Activated naive CD4-positive, alpha-beta T cell treated with anti-CD3 and anti-CD28 coated beads for 36 hours (primary cell): ENCODE measurements around the gene ZNF512. TPM values are rescaled to one million over a fixed set of nuclear protein-coding genes. Genes with fewer than 3 reads are reported as not detected.

Source experiments
- CTCF ChIA-PET: fragments of 350-600 bp; sonication (Branson Sonifier 250); formaldehyde crosslinking; loops from one replicate; lab custom pipeline; 2021; ENCODE audit warnings: antibody characterized with exemption; lab: Charles Lee
- DNase-seq: peaks from one replicate; pipeline ENCODE4 v3.0.0-alpha.2; 2020
- H3K27ac Mint-ChIP-seq: one replicate; pipeline ENCODE4 v1.8.0; 2021; ENCODE audit warnings: mild to moderate bottlenecking, mixed read lengths
- H3K27me3 Mint-ChIP-seq: one replicate; pipeline ENCODE4 v1.8.0; 2021; ENCODE audit warnings: low read depth, mixed read lengths
- H3K36me3 Mint-ChIP-seq: one replicate; pipeline ENCODE4 v1.8.0; 2021; ENCODE audit warnings: low read depth, mixed read lengths
- H3K4me1 Mint-ChIP-seq: one replicate; pipeline ENCODE4 v1.8.0; 2021; ENCODE audit warnings: low read depth, mixed read lengths
- H3K4me3 Mint-ChIP-seq: one replicate; pipeline ENCODE4 v1.8.0; 2021; ENCODE audit warnings: mild to moderate bottlenecking, moderate library complexity, mixed read lengths
- H3K9me3 Mint-ChIP-seq: one replicate; pipeline ENCODE4 v1.8.0; 2021; ENCODE audit warnings: mixed read lengths
- intact Hi-C: fragments of 100-400 bp; cut with micrococcal nuclease; formaldehyde crosslinking; loops from one replicate; pipeline ENCODE4 v1.15.1; 2023
- total RNA-seq, 2 experiments: library from RNA; stranded (reverse); gene quantifications; one replicate each; pipeline ENCODE4 v1.2.3, GENCODE V29; 2021

The ZNF512 gene
- total RNA-seq, 2 experiments from 2014 or later = 34.7 to 35.8 TPM

GRCh38 chr2:27647289-27647688, 64.4 kb downstream of the ZNF512 start:
- H3K36me3 Mint-ChIP-seq = peaks cover 8% of the 10 kb centered on the region
- no peak for DNase-seq
- no peak overlapping the region for H3K27ac Mint-ChIP-seq
- no peak overlapping the region for H3K4me3 Mint-ChIP-seq
- CTCF ChIA-PET = interaction anchor here (1.1 to 3.7 kb wide), 3 partner anchors 29 to 36 kb away, joined by 3 to 17 read pairs (median 6); no protein-coding TSS in a partner anchor
- H3K27me3 Mint-ChIP-seq = no peaks in the 10 kb centered on the region
- no peaks in the 10 kb centered on the region for H3K9me3 Mint-ChIP-seq
- intact Hi-C loops = no loop called here
- no peaks in the 10 kb centered on the region for H3K4me1 Mint-ChIP-seq

GRCh38 chr2:27647737-27648136, 64.9 kb downstream of the ZNF512 start:
- Mint-ChIP-seq H3K27ac (peak overlapping the region; percentile 77), H3K36me3 (peaks cover 11% of the 10 kb centered on the region), H3K4me1 (peaks cover 4% of the 10 kb centered on the region), H3K4me3 (no peak overlapping the region), H3K27me3 (no peaks in the 10 kb centered on the region), H3K9me3 (no peaks in the 10 kb centered on the region)
- CTCF ChIA-PET = interaction anchor here (1.1 to 3.7 kb wide), 2 partner anchors 29 to 35 kb away, joined by 3 to 17 read pairs; no protein-coding TSS in a partner anchor
- intact Hi-C loops = no loop called here
- no peak for DNase-seq

GRCh38 chr2:27651056-27651455, 68.2 kb downstream of the ZNF512 start:
- no peak overlapping the region for H3K4me3 Mint-ChIP-seq
- CTCF ChIA-PET = interaction anchor here (3.7 kb wide), 1 partner anchor 32 kb away, joined by 17 read pairs; no protein-coding TSS in a partner anchor
- peaks cover 24% of the 10 kb centered on the region for H3K4me1 Mint-ChIP-seq
- no peak overlapping the region for H3K27ac Mint-ChIP-seq
- intact Hi-C loops = no loop called here
- H3K27me3 Mint-ChIP-seq = no peaks in the 10 kb centered on the region
- DNase-seq = no peak
- H3K9me3 Mint-ChIP-seq = no peaks in the 10 kb centered on the region
- H3K36me3 Mint-ChIP-seq = peaks cover 28% of the 10 kb centered on the region

- CTCF ChIA-PET = interaction anchor here (0.5 kb wide), 1 partner anchor 91 kb away, joined by 3 read pairs; no protein-coding TSS in a partner anchor
- no peak overlapping the region for H3K4me3 Mint-ChIP-seq
- no peak for DNase-seq
- H3K27ac Mint-ChIP-seq = peak overlapping the region; percentile 41
- intact Hi-C loops = loop anchor here (1.0 kb wide), 1 partner anchor 14 kb away; no protein-coding TSS in a partner anchor
- H3K36me3 Mint-ChIP-seq = peaks cover 31% of the 10 kb centered on the region
- no peaks in the 10 kb centered on the region for H3K9me3 Mint-ChIP-seq
- H3K4me1 Mint-ChIP-seq = peaks cover 24% of the 10 kb centered on the region
- no peaks in the 10 kb centered on the region for H3K27me3 Mint-ChIP-seq
These were observed 69.5 kb downstream of the ZNF512 start for GRCh38 chr2:27652341-27652740.

GRCh38 chr2:27652790-27653189, 69.9 kb downstream of the ZNF512 start:
- peaks cover 24% of the 10 kb centered on the region for H3K4me1 Mint-ChIP-seq
- intact Hi-C loops = loop anchor here (1.0 kb wide), 1 partner anchor 14 kb away; no protein-coding TSS in a partner anchor
- DNase-seq = no peak
- CTCF ChIA-PET = interaction anchor here (0.8 kb wide), 1 partner anchor 62 kb away, joined by 3 read pairs; no protein-coding TSS in a partner anchor
- H3K36me3 Mint-ChIP-seq = peaks cover 28% of the 10 kb centered on the region
- H3K4me3 Mint-ChIP-seq = no peak overlapping the region
- H3K9me3 Mint-ChIP-seq = no peaks in the 10 kb centered on the region
- H3K27ac Mint-ChIP-seq = peak overlapping the region; percentile 41
- no peaks in the 10 kb centered on the region for H3K27me3 Mint-ChIP-seq

- DNase-seq = no peak
- intact Hi-C loops = no loop called here
- Mint-ChIP-seq H3K9me3 (no peaks in the 10 kb centered on the region), H3K36me3 (peaks cover 27% of the 10 kb centered on the region), H3K4me1 (peaks cover 24% of the 10 kb centered on the region), H3K27ac (peak overlapping the region; percentile 83), H3K4me3 (no peak overlapping the region), H3K27me3 (no peaks in the 10 kb centered on the region)
- CTCF ChIA-PET = interaction anchor here (0.8 kb wide), 1 partner anchor 63 kb away, joined by 3 read pairs; no protein-coding TSS in a partner anchor
These were observed 70.6 kb downstream of the ZNF512 start for GRCh38 chr2:27653397-27653796.

GRCh38 chr2:27655155-27655951, 72.5 kb downstream of the ZNF512 start:
- Mint-ChIP-seq H3K4me3 (no peak overlapping the region), H3K27ac (peak overlapping the region; percentile 39), H3K27me3 (no peaks in the 10 kb centered on the region), H3K36me3 (peaks cover 28% of the 10 kb centered on the region), H3K4me1 (peaks cover 34% of the 10 kb centered on the region), H3K9me3 (no peaks in the 10 kb centered on the region)
- intact Hi-C loops = no loop called here
- no peak for DNase-seq
- CTCF ChIA-PET = interaction anchor here (0.8 kb wide), 2 partner anchors 48 to 225 kb away, joined by 3 to 4 read pairs; no protein-coding TSS in a partner anchor

GRCh38 chr2:27661371-27661770, 78.5 kb downstream of the ZNF512 start:
- CTCF ChIA-PET = interaction anchor here (0.9 kb wide), 1 partner anchor 22 kb away, joined by 5 read pairs; no protein-coding TSS in a partner anchor
- H3K36me3 Mint-ChIP-seq = peaks cover 15% of the 10 kb centered on the region
- DNase-seq = no peak
- H3K4me3 Mint-ChIP-seq = no peak overlapping the region
- H3K9me3 Mint-ChIP-seq = no peaks in the 10 kb centered on the region
- H3K27ac Mint-ChIP-seq = no peak overlapping the region
- intact Hi-C loops = no loop called here
- H3K27me3 Mint-ChIP-seq = no peaks in the 10 kb centered on the region
- H3K4me1 Mint-ChIP-seq = peaks cover 41% of the 10 kb centered on the region

GRCh38 chr2:27663285-27664153, 80.7 kb downstream of the ZNF512 start, which contains the start of the genes SLC4A1AP and SUPT7L:
TSS of gene SLC4A1AP (plus strand) at chr2:27663889. CDS start at chr2:27663915, 26 bp downstream.
TSS of gene SUPT7L (minus strand) at chr2:27663614. CDS start at chr2:27662192, 1,422 bp downstream.
- intact Hi-C loops = loop anchor here (1.0 to 2.0 kb wide), 7 partner anchors 19 to 340 kb away; partner anchors contain the start of genes EIF2B4, GTF3C2, IFT172 and MPV17
- CTCF ChIA-PET = interaction anchor here (0.8 to 2.0 kb wide), 3 partner anchors 20 to 384 kb away, joined by 3 to 12 read pairs (median 7); partner anchors contain the start of genes CCDC121 and GPN1
- H3K4me1 Mint-ChIP-seq = peaks cover 47% of the 10 kb centered on the region
- peak within 1 kb of the TSS; percentile 99 for H3K27ac Mint-ChIP-seq
- H3K9me3 Mint-ChIP-seq = no peaks in the 10 kb centered on the region
- no peaks in the 10 kb centered on the region for H3K27me3 Mint-ChIP-seq
- peak; percentile 76 for DNase-seq
- peak within 1 kb of the TSS; percentile 98 for H3K4me3 Mint-ChIP-seq
- peaks cover 16% of the 10 kb centered on the region for H3K36me3 Mint-ChIP-seq

- CTCF ChIA-PET = interaction anchor here (0.8 to 2.0 kb wide), 3 partner anchors 19 to 385 kb away, joined by 3 to 12 read pairs (median 7); partner anchors contain the start of genes CCDC121 and GPN1
- intact Hi-C loops = no loop called here
- Mint-ChIP-seq H3K4me1 (peaks cover 46% of the 10 kb centered on the region), H3K36me3 (peaks cover 23% of the 10 kb centered on the region), H3K4me3 (peak overlapping the region; percentile 98), H3K27ac (peak overlapping the region; percentile 99), H3K27me3 (no peaks in the 10 kb centered on the region), H3K9me3 (no peaks in the 10 kb centered on the region)
- no peak for DNase-seq
These were observed 81.3 kb downstream of the ZNF512 start for GRCh38 chr2:27664154-27664574.

GRCh38 chr2:27664622-27665363, 82.0 kb downstream of the ZNF512 start:
- intact Hi-C loops = no loop called here

More at GRCh38 chr2:27664622-27665363, 82.0 kb downstream of the ZNF512 start:
- peaks cover 20% of the 10 kb centered on the region for H3K36me3 Mint-ChIP-seq
- H3K27me3 Mint-ChIP-seq = no peaks in the 10 kb centered on the region
- peak overlapping the region; percentile 98 for H3K4me3 Mint-ChIP-seq
- no peak for DNase-seq
- H3K4me1 Mint-ChIP-seq = peaks cover 40% of the 10 kb centered on the region
- H3K9me3 Mint-ChIP-seq = no peaks in the 10 kb centered on the region
- CTCF ChIA-PET = interaction anchor here (1.8 to 2.0 kb wide), 2 partner anchors 18 to 19 kb away, joined by 11 to 12 read pairs; no protein-coding TSS in a partner anchor
- peak overlapping the region; percentile 52 for H3K27ac Mint-ChIP-seq
